Measurements from ENCODE around the gene GFER.

DNA sequence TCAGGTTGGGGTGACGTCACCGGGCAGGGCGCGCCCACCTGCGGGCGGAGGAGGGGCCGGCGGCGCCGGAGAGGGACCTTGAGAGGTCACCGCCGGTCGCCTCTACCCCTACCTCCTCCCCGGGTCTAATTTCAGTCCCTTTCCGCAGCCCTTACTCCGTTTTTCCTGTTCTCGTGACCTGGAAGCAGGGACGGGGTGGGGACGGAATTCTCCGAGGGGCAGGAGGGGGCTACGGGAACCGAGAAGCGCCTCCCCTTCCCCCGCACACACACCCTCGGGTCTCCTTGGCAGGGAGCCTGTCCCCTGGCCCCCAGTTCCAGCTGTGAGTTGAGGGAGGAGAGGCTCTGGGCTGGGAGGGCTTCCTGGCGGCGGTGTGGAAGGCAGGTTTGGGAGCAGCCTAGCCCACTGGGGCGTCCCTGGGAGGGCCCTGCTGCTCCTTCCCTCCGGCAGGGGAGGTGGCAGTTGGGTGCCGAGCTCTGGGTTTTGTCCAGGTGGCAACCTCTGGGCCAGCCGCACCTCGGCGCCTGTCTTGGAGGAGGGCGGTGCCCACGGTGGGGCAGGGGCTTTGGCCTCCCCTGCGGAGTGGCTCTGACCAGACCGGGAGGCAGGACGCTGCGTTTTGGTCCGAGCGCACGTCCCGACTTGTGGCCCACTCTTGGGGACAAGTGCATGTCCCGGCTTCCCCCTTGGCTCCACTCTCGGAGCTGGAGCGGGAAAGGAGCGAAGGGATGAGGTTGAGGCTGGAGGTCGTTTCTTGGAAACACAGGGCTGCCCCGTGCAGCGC, 6.5 kb downstream of the GFER start:
- no peak for TF ChIP-seq POLR2A (IDR thresholded peaks at IDR 0.05)
- TF ChIP-seq, protein P1, sequence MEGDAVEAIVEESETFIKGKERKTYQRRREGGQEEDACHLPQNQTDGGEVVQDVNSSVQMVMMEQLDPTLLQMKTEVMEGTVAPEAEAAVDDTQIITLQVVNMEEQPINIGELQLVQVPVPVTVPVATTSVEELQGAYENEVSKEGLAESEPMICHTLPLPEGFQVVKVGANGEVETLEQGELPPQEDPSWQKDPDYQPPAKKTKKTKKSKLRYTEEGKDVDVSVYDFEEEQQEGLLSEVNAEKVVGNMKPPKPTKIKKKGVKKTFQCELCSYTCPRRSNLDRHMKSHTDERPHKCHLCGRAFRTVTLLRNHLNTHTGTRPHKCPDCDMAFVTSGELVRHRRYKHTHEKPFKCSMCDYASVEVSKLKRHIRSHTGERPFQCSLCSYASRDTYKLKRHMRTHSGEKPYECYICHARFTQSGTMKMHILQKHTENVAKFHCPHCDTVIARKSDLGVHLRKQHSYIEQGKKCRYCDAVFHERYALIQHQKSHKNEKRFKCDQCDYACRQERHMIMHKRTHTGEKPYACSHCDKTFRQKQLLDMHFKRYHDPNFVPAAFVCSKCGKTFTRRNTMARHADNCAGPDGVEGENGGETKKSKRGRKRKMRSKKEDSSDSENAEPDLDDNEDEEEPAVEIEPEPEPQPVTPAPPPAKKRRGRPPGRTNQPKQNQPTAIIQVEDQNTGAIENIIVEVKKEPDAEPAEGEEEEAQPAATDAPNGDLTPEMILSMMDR (IDR thresholded peaks at IDR 0.05), result no peak

Data from body of pancreas (tissue), 4 donors.